ENCODE results near the gene GYG2. TPM values are rescaled to one million over a fixed set of nuclear protein-coding genes. Genes with fewer than 3 reads are reported as not detected.
"Not testable (repeated sequence)": the region's sequence is repeated elsewhere in the genome, so short reads cannot be mapped to it uniquely, and the experiment has no call there.

GYG2 gene
- total RNA-seq, 1 donor from 2014 or later: 4.5 TPM

- Mint-ChIP-seq H3K9me3 (ENCODE audit: unreplicated experiment) (no peaks in the 10 kb centered on the region), H3K36me3 (ENCODE audit: low read depth, unreplicated experiment) (peaks cover 25% of the 10 kb centered on the region), H3K27me3 (ENCODE audit: unreplicated experiment) (peaks cover 6% of the 10 kb centered on the region), H3K27ac (ENCODE audit: unreplicated experiment) (no peak overlapping the region), H3K4me1 (ENCODE audit: unreplicated experiment) (no peaks in the 10 kb centered on the region), H3K4me3 (ENCODE audit: unreplicated experiment) (no peak overlapping the region)
- no peak for TF ChIP-seq CTCF (IDR thresholded peaks at IDR 0.05; ENCODE audit: unreplicated experiment)
- no peak for DNase-seq (ENCODE audit: low spot score)
Observed at GRCh38 chrX:2917767-2918166, 89.0 kb downstream of the GYG2 start.

- no peaks in the 10 kb centered on the region for H3K9me3 Mint-ChIP-seq (ENCODE audit: unreplicated experiment)
- H3K27me3 Mint-ChIP-seq (ENCODE audit: unreplicated experiment): peaks cover 6% of the 10 kb centered on the region
- no peak for DNase-seq (ENCODE audit: low spot score)
- no peak for TF ChIP-seq CTCF (IDR thresholded peaks at IDR 0.05; ENCODE audit: unreplicated experiment)
- H3K27ac Mint-ChIP-seq (ENCODE audit: unreplicated experiment): no peak overlapping the region
- H3K4me3 Mint-ChIP-seq (ENCODE audit: unreplicated experiment): no peak overlapping the region
- H3K36me3 Mint-ChIP-seq (ENCODE audit: low read depth, unreplicated experiment): peaks cover 22% of the 10 kb centered on the region
- no peaks in the 10 kb centered on the region for H3K4me1 Mint-ChIP-seq (ENCODE audit: unreplicated experiment)
Observed at GRCh38 chrX:2921193-2921592, 92.5 kb downstream of the GYG2 start.

- Mint-ChIP-seq H3K9me3 (ENCODE audit: unreplicated experiment) (no peaks in the 10 kb centered on the region), H3K27me3 (ENCODE audit: unreplicated experiment) (peaks cover 6% of the 10 kb centered on the region), H3K27ac (ENCODE audit: unreplicated experiment) (no peak overlapping the region), H3K4me3 (ENCODE audit: unreplicated experiment) (no peak overlapping the region), H3K4me1 (ENCODE audit: unreplicated experiment) (no peaks in the 10 kb centered on the region), H3K36me3 (ENCODE audit: low read depth, unreplicated experiment) (peaks cover 18% of the 10 kb centered on the region)
- no peak for DNase-seq (ENCODE audit: low spot score)
- no peak for TF ChIP-seq CTCF (IDR thresholded peaks at IDR 0.05; ENCODE audit: unreplicated experiment)
Observed at GRCh38 chrX:2921750-2922149, 93.0 kb downstream of the GYG2 start.

GRCh38 chrX:2924151-2924550, 95.4 kb downstream of the GYG2 start:
- no peak for TF ChIP-seq CTCF (IDR thresholded peaks at IDR 0.05; ENCODE audit: unreplicated experiment)
- H3K27me3 Mint-ChIP-seq (ENCODE audit: unreplicated experiment): peaks cover 9% of the 10 kb centered on the region

GRCh38 chrX:2926255-2926654, 97.5 kb downstream of the GYG2 start:
- not testable (repeated sequence) for H3K9me3 Mint-ChIP-seq (ENCODE audit: unreplicated experiment); H3K27me3 Mint-ChIP-seq (ENCODE audit: unreplicated experiment); H3K27ac Mint-ChIP-seq (ENCODE audit: unreplicated experiment); H3K4me3 Mint-ChIP-seq (ENCODE audit: unreplicated experiment); H3K4me1 Mint-ChIP-seq (ENCODE audit: unreplicated experiment); DNase-seq (ENCODE audit: low spot score)
- peaks cover 10% of the 10 kb centered on the region for H3K36me3 Mint-ChIP-seq (ENCODE audit: low read depth, unreplicated experiment)

More at GRCh38 chrX:2924151-2924550, 95.4 kb downstream of the GYG2 start:
- Mint-ChIP-seq H3K4me3 (ENCODE audit: unreplicated experiment) (no peak overlapping the region), H3K9me3 (ENCODE audit: unreplicated experiment) (no peaks in the 10 kb centered on the region), H3K36me3 (ENCODE audit: low read depth, unreplicated experiment) (peaks cover 18% of the 10 kb centered on the region), H3K27ac (ENCODE audit: unreplicated experiment) (no peak overlapping the region), H3K4me1 (ENCODE audit: unreplicated experiment) (no peaks in the 10 kb centered on the region)
- no peak for DNase-seq (ENCODE audit: low spot score)
